ENCODE measurements around the gene MYH9.

Gene MYH9

GRCh38 chr22:36366291-36366708 lies 21.5 kb downstream of the MYH9 start:
- peak; percentile 35 for DNase-seq

DNA sequence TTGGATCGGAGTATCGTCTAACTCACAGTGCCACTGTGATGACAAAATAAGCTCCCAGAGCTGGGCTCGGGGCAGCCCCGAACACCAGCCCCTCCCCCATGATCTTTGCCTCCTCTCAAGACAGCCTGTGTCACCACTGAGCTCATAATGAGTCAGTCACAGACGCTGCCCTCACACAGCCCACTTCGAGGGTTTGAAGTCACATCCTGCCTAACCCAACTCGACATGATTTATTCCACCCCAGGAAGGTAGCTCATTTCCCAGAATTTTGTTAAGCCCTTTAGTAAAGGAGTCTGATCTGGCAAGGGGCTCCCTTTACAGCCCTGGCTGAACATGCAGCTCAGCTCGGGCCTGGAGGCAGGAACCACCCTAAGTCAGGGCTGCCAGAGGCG lies 22.8 kb downstream of the MYH9 start:
- peak; percentile 98 for DNase-seq

- no peak for DNase-seq
Observed at GRCh38 chr22:36364255-36365019, 23.3 kb downstream of the MYH9 start.

- DNase-seq: no peak
Observed at GRCh38 chr22:36363349-36363981, 24.3 kb downstream of the MYH9 start.

- DNase-seq: peak; percentile 64
Observed at GRCh38 chr22:36362932-36363331, 24.8 kb downstream of the MYH9 start.

DNA sequence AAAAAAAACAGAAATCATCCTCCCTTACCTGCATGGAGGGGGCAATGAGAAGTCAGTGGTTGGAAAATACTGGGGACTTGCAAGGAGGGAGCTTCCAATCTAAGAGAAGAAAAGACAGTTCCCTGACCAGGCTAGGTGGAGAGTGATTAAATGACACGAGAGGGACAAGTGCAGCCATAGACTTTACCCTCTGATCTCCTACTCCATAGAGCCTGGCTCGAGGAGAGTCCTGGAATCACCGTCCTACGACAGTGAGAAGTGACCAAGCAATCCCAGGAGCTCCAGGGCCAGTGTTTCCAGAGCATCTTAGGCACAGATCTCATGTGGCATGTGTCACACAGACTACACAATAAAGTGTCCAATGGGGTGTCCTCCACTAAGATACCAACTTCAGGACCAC lies 25.7 kb downstream of the MYH9 start:
- no peak for DNase-seq

DNA sequence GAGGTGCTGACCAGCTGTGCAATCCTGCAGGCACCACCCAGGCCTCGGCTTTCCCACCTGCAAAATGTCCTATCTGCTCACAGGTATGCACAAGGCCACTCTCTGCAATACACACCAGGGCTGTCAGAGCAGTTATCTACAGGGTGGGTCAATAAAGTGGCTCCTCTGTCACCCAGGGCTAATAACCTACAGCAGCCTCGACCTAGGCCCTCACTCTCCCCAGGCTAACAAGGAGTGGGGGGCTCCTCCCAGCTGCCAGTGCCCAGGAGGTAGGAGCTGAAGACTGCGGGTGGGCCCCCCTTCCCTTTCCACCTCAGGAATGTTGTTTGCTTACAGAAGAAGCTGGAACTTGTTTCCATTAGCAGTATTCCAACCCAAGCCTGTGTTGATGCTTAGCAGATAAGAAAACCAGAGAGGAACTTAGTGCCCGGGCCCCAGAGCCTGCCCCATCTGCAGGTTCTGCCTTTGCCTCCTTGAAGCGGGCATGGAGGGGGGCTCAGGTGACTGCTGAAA lies 26.8 kb downstream of the MYH9 start:
- no peak for DNase-seq

DNA sequence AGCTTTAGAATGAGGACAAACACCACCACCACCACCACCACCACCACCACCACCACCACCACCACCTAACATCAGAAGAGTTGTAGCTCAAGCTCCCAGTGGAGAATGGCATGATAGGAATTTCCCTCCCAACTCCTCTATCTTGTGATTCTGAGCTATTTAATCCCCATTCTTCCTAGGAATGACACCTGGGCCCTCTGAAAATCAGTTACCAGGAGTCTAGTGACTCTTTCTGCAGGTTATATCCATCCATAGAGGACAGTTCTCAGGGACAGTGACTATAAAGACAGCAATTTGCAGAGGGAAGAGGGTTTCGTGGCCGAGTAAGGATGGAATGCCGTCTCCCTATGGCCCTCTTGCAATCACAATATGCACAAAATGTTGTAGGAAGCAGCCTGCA lies 27.8 kb downstream of the MYH9 start:
- no peak for DNase-seq

DNA sequence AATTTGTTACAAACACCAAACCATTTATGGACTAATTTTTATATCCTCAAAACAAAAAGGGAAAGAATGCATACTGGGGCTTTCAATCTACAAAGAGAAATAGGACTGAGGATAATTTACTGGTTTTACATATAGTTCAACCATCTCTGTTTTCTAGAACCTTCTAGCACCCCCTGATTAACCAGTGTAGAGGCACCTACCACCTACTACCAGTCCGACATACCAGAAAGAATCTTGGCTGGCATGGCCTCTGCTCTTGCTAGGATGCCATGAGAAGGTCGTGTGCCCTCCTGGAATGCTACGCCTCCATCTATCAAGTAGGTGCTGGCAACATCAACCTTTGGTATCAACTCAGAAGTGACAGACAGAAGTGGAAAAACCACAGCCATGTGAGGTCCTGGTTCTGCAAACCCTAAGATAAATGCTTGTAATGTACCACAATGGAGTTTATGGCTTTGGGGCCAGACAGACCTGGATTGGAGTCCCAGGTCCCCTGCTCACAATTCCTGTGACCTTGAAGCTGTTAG lies 28.2 kb downstream of the MYH9 start:
- DNase-seq: no peak

DNA sequence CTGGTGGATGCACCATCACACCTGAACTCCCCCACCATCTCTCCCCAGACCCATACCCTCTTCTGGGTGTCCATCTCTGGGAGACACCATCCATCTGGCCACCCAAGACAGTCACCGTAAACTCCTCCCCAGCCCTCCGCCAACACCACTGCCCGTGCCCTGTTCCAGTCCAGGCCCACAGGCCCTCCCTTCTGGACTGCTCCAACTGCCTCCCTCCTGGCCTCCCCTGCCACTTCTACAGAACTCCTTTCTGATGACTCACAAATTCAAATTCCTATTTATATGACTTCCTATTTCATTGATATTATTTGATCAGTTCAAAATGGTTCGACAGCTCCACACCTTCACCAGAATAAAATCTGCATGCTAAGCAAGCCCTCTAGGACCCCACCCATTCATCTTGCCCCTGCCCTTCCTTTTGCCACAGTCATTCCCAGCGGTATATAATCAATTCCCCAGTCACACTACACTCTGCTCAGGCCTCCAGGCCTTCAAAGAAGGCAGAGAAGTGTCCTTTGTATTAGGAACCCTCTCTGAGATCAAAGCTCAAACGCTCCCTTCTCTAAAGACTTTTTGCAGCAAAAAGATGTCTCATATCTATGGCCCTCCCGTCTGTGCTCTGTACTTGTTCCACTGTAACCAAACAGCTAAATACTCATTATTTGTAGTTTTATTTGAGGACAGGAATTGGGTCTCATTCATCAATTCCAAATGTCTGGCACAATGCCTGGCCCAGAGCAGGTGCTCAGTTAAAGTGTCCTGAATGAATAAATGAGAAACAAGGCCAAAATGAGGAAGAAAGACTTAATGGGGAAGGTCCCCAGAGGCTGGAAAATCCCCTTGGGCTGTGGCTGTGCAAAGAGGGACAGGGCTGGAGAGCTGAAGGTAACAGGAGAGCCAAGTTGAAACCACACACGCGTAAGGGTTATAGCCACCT lies 29.0 kb downstream of the MYH9 start:
- DNase-seq: peak; percentile 69

GRCh38 chr22:36356708-36357624 lies 30.8 kb downstream of the MYH9 start:
- peak; percentile 82 for DNase-seq

GRCh38 chr22:36355894-36356293 lies 31.9 kb downstream of the MYH9 start:
- no peak for DNase-seq

DNA sequence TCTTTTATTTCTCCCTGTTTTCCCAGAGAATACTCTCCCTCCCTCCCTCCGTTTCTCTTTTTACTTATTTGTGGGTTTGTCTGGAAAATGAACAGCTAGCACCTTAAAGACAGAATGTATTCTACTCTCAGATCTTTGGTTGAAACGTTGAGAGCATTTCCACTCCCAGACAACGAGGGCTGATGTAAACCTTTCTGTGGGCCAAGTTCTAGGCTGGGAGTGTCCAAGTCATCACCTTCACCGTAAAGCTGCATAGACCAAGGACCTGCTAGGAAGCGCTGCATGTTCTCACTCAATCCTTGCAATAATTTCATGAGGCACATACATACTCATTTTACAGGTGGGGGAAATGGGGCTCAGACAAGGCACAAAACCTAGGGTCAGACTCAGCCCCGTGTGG lies 32.4 kb downstream of the MYH9 start:
- DNase-seq: no peak

DNA sequence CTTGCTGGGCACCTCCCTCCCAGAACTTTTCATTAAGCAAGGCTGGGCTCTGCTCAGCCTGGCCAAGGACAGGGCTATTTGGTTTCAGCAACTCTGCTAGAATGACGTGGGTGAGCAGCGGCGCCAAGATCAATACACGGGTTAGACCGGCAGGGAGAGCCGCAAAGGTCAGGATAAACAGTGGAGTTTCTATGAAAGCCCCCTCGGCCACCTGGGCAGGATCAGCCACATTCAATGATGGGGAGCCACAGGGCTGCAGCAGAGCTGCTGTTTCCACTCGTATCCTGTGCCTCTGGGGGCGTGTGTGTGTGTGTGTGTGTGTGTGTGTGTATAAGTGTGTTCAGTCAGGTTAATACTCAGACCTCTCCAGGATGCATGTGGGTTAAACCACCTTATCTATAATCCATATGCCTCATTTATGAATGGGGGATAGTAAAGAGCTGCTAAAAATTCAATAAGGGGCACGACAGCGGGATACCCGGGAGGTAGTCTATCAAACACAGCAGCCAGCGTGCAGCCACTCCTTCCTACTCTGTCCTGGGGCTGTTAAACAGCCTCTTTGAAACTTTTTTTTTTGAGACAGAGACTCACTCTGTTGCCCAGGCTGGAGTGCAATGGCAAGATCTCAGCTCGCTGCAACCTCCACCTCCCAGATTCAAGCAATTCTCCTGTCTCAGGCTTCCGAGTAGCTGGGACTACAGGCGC lies 34.8 kb downstream of the MYH9 start:
- DNase-seq: no peak

- no peak for DNase-seq
Observed at GRCh38 chr22:36351921-36352802, 35.6 kb downstream of the MYH9 start.

GRCh38 chr22:36350751-36351594 lies 36.8 kb downstream of the MYH9 start:
- DNase-seq: no peak

GRCh38 chr22:36349726-36350125 lies 38.0 kb downstream of the MYH9 start:
- DNase-seq: no peak

DNA sequence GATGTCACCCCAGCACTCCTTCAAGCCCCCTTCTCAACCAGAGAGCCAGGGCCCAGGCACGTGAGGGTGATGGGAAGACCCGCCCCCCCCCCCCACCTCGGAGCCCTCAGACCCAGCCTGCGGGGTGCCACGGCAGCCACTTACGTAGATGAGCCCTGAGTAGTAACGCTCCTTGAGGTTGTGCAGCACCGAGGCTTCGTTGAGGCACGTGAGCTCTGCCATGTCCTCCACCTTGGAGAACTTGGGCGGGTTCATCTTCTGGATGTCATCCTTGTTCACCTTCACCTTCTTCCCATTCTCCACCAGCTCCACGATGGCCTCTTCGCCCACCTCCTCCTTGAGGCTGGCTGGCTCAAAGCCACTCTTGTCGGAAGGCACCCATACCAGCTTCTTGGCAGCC lies 39.0 kb downstream of the MYH9 start:
- no peak for DNase-seq

GRCh38 chr22:36347094-36347493 lies 40.7 kb downstream of the MYH9 start:
- no peak for DNase-seq

Data from suppressor macrophage treated with lipopolysaccharide for 4 hours (primary cell).